BLaER1 (cell line): ENCODE measurements around the gene USP17L5.
"Not testable (repeated sequence)": the region's sequence is repeated elsewhere in the genome, so short reads cannot be mapped to it uniquely, and the experiment has no call there.

ENCODE experiments used
- H3K27ac ChIP-seq: shearing (Covaris generic); formaldehyde crosslinking; 2 replicates; pipeline ENCODE4 v1.8.1; 2022
- H3K27me3 ChIP-seq: shearing (Covaris generic); formaldehyde crosslinking; 2 replicates; pipeline ENCODE4 v1.8.1; 2022
- H3K36me3 ChIP-seq: shearing (Covaris generic); formaldehyde crosslinking; 2 replicates; pipeline ENCODE4 v1.8.1; 2022
- H3K4me1 ChIP-seq: shearing (Covaris generic); formaldehyde crosslinking; 2 replicates; pipeline ENCODE4 v1.8.1; 2022
- H3K4me2 ChIP-seq: shearing (Covaris generic); formaldehyde crosslinking; 2 replicates; pipeline ENCODE4 v1.8.1; 2022
- H3K4me3 ChIP-seq: shearing (Covaris generic); formaldehyde crosslinking; 2 replicates; pipeline ENCODE4 v1.8.1; 2022
- H3K9ac ChIP-seq: shearing (Covaris generic); formaldehyde crosslinking; 2 replicates; pipeline ENCODE4 v1.8.1; 2022
- H3K9me3 ChIP-seq: shearing (Covaris generic); formaldehyde crosslinking; 2 replicates; pipeline ENCODE4 v1.8.1; 2022
- H4K20me1 ChIP-seq: shearing (Covaris generic); formaldehyde crosslinking; 2 replicates; pipeline ENCODE4 v1.8.1; 2022
- Cebpa-rat ChIP-seq: shearing (Covaris generic); IDR thresholded peaks from 2 replicates; pipeline ENCODE4 v1.8.1; 2022

USP17L5 gene

GRCh38 chr4:9384126-9384525 lies 44.9 kb downstream of the USP17L5 start:
- no peaks in the 10 kb centered on the region for H3K27me3 ChIP-seq
- no peak overlapping the region for H3K4me2 ChIP-seq
- TF ChIP-seq Cebpa-rat = no peak
- no peak overlapping the region for H3K4me3 ChIP-seq
- H4K20me1 ChIP-seq = no peaks in the 10 kb centered on the region
- no peak overlapping the region for H3K9ac ChIP-seq
- H3K36me3 ChIP-seq = no peaks in the 10 kb centered on the region
- peaks cover 6% of the 10 kb centered on the region for H3K4me1 ChIP-seq
- no peak overlapping the region for H3K27ac ChIP-seq
- H3K9me3 ChIP-seq = peaks cover 5% of the 10 kb centered on the region; the same call in 1 of the 2 replicates

- not testable (repeated sequence) for H3K36me3 ChIP-seq, H3K9me3 ChIP-seq, H3K4me3 ChIP-seq, H4K20me1 ChIP-seq, H3K9ac ChIP-seq, H3K27me3 ChIP-seq, H3K27ac ChIP-seq
- Histone ChIP-seq H3K4me2 (peak overlapping the region; percentile 31), H3K4me1 (peaks cover 13% of the 10 kb centered on the region)
These were observed 49.8 kb downstream of the USP17L5 start for GRCh38 chr4:9389001-9389400.
